ENCODE data around the gene AARS2.

AARS2 gene

DNA sequence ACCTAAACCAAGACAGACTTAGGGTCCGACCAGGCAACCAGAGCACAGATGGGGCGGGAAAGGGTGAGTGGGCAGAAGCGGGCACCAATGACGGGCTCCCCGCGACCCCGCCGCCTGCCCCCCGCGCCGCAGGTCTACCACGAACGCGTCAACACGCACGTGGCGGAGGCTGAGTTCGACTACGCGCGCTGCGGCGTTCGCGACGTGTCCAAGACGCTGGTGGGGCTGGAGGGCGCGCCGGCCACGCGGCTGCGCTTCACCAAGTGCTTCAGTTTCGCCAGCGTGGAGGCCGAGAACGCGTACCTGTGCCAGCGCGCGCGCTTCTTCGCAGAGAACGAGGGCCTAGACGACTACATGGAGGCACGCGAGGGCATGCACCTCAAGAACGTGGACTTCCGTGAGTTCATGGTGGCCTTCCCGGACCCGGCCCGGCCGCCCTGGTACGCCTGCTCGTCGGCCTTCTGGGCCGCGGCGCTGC, 37.8 kb downstream of the AARS2 start:
- Histone ChIP-seq H3K4me2 (ENCODE audit: low read length) (no peak overlapping the region), H3K27me3 (ENCODE audit: insufficient read depth, low read length) (no peaks in the 10 kb centered on the region; the same call in 1 of the 2 replicates), H3K27ac (ENCODE audit: low read depth, low read length, poor library complexity, severe bottlenecking) (no peak overlapping the region), H4K20me1 (ENCODE audit: insufficient read depth, low read length) (no peaks in the 10 kb centered on the region), H3K4me3 (ENCODE audit: low read depth, low read length, poor library complexity, severe bottlenecking) (no peak overlapping the region), H2AFZ (ENCODE audit: low read length) (no peak overlapping the region), H3K9me2 (ENCODE audit: low read depth, low read length) (no peaks in the 10 kb centered on the region), H3K79me2 (ENCODE audit: insufficient read depth, low read length) (no peaks in the 10 kb centered on the region), H3K9me3 (ENCODE audit: low read length) (no peaks in the 10 kb centered on the region), H3F3A (ENCODE audit: insufficient read depth, low read length) (no peaks in the 10 kb centered on the region), H3K4me1 (ENCODE audit: insufficient read depth, low read length, severe bottlenecking) (no peaks in the 10 kb centered on the region), H3K36me3 (ENCODE audit: insufficient read depth, low read length) (no peaks in the 10 kb centered on the region), H3K9ac (ENCODE audit: low read length) (no peak overlapping the region)
- TF ChIP-seq, protein P1, sequence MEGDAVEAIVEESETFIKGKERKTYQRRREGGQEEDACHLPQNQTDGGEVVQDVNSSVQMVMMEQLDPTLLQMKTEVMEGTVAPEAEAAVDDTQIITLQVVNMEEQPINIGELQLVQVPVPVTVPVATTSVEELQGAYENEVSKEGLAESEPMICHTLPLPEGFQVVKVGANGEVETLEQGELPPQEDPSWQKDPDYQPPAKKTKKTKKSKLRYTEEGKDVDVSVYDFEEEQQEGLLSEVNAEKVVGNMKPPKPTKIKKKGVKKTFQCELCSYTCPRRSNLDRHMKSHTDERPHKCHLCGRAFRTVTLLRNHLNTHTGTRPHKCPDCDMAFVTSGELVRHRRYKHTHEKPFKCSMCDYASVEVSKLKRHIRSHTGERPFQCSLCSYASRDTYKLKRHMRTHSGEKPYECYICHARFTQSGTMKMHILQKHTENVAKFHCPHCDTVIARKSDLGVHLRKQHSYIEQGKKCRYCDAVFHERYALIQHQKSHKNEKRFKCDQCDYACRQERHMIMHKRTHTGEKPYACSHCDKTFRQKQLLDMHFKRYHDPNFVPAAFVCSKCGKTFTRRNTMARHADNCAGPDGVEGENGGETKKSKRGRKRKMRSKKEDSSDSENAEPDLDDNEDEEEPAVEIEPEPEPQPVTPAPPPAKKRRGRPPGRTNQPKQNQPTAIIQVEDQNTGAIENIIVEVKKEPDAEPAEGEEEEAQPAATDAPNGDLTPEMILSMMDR (IDR thresholded peaks at IDR 0.05; ENCODE audit: low read length): no peak
- TF ChIP-seq EZH2 (IDR thresholded peaks at IDR 0.05; ENCODE audit: borderline replicate concordance, low read length): no peak

GRCh38 chr6:44273617-44274016, 39.5 kb downstream of the AARS2 start:
- no peaks in the 10 kb centered on the region for H3K9me3 ChIP-seq (ENCODE audit: low read length)
- no peaks in the 10 kb centered on the region for H3K9me2 ChIP-seq (ENCODE audit: low read depth, low read length)
- no peak overlapping the region for H2AFZ ChIP-seq (ENCODE audit: low read length)
- no peak overlapping the region for H3K9ac ChIP-seq (ENCODE audit: low read length)
- no peaks in the 10 kb centered on the region for H3K4me1 ChIP-seq (ENCODE audit: insufficient read depth, low read length, severe bottlenecking)
- H3K27me3 ChIP-seq (ENCODE audit: insufficient read depth, low read length): peaks cover 6% of the 10 kb centered on the region; the same call in 1 of the 2 replicates
- H3K4me2 ChIP-seq (ENCODE audit: low read length): no peak overlapping the region
- H3K27ac ChIP-seq (ENCODE audit: low read depth, low read length, poor library complexity, severe bottlenecking): no peak overlapping the region
- TF ChIP-seq, protein P1 (IDR thresholded peaks at IDR 0.05; ENCODE audit: low read length): no peak
- no peak for TF ChIP-seq EZH2 (IDR thresholded peaks at IDR 0.05; ENCODE audit: borderline replicate concordance, low read length)
- no peak overlapping the region for H3K4me3 ChIP-seq (ENCODE audit: low read depth, low read length, poor library complexity, severe bottlenecking)
- H3F3A ChIP-seq (ENCODE audit: insufficient read depth, low read length): no peaks in the 10 kb centered on the region
- H4K20me1 ChIP-seq (ENCODE audit: insufficient read depth, low read length): no peaks in the 10 kb centered on the region
- no peaks in the 10 kb centered on the region for H3K36me3 ChIP-seq (ENCODE audit: insufficient read depth, low read length)
- no peaks in the 10 kb centered on the region for H3K79me2 ChIP-seq (ENCODE audit: insufficient read depth, low read length)

DNA sequence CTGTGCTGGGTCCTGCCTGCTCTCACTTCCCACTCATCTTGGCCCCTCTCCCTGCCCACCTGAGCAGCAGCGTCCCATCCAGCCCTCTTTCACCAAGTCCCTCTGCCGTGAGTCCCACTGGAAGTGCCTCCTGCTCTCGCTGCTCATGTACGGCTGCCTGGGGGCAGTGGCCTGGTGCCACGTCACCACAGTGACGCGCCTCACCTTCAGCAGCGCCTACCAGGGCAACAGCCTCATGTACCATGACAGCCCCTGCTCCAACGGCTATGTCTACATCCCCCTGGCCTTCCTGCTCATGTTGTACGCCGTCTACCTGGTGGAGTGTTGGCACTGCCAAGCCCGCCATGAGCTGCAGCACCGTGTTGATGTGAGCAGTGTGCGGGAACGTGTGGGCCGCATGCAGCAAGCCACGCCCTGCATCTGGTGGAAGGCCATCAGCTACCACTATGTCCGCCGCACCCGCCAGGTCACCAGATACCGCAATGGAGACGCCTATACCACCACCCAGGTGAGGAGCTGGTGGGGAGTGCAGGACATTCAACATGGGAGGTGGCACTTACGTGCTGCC, 40.1 kb downstream of the AARS2 start:
- H3K36me3 ChIP-seq (ENCODE audit: insufficient read depth, low read length): no peaks in the 10 kb centered on the region
- H3K9ac ChIP-seq (ENCODE audit: low read length): no peak overlapping the region
- H3K9me3 ChIP-seq (ENCODE audit: low read length): no peaks in the 10 kb centered on the region
- no peaks in the 10 kb centered on the region for H3K4me1 ChIP-seq (ENCODE audit: insufficient read depth, low read length, severe bottlenecking)
- H3K9me2 ChIP-seq (ENCODE audit: low read depth, low read length): no peaks in the 10 kb centered on the region
- H3K4me2 ChIP-seq (ENCODE audit: low read length): no peak overlapping the region
- no peak overlapping the region for H2AFZ ChIP-seq (ENCODE audit: low read length)
- peaks cover 6% of the 10 kb centered on the region; the same call in 1 of the 2 replicates for H3K27me3 ChIP-seq (ENCODE audit: insufficient read depth, low read length)
- no peak overlapping the region for H3K27ac ChIP-seq (ENCODE audit: low read depth, low read length, poor library complexity, severe bottlenecking)
- H3K4me3 ChIP-seq (ENCODE audit: low read depth, low read length, poor library complexity, severe bottlenecking): no peak overlapping the region
- TF ChIP-seq, protein P1 (IDR thresholded peaks at IDR 0.05; ENCODE audit: low read length): no peak
- no peak for TF ChIP-seq EZH2 (IDR thresholded peaks at IDR 0.05; ENCODE audit: borderline replicate concordance, low read length)
- no peaks in the 10 kb centered on the region for H4K20me1 ChIP-seq (ENCODE audit: insufficient read depth, low read length)
- no peaks in the 10 kb centered on the region for H3K79me2 ChIP-seq (ENCODE audit: insufficient read depth, low read length)
- H3F3A ChIP-seq (ENCODE audit: insufficient read depth, low read length): no peaks in the 10 kb centered on the region

All from OCI-LY1 (cell line).